ENCODE results near the gene HMGN1. TPM values are rescaled to one million over a fixed set of nuclear protein-coding genes. Genes with fewer than 3 reads are reported as not detected.

HMGN1 gene
- total RNA-seq, 1 experiment from 2014 or later = 516 TPM

DNA sequence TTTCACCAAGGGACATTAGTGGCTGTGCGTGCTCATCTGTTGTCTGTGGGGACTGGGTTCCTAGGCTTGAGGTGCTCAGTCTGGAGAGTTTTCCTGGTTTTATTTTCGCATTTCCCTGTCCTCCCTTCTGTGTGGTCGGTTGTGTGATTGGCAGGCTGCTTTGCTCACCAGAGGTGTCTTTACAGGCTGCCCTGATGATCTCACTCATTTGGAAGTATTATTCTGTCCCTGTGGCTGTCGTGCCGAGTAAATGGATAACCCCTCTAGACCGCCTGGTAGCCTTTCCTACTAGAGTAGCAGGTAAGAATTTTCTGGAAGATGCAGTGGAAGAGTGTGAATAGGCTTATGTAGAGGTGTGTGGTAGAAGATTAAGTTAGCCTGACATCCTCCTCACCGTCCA, 44.1 kb upstream of the HMGN1 start:
- H3K14ac ChIP-seq (ENCODE audit: insufficient read depth, low read length) = no peak overlapping the region
- no peak overlapping the region for H2BK12ac ChIP-seq (ENCODE audit: insufficient read length, low read depth, low read length)
- no peaks in the 10 kb centered on the region for H3K27me3 ChIP-seq (ENCODE audit: insufficient read depth, low read length)
- peak overlapping the region in 2 of 3 experiments; percentile 2 to 30; a peak in 2 of 7 replicates for H3K27ac Mint-ChIP-seq
- H2BK5ac ChIP-seq (ENCODE audit: insufficient read length, low read length) = no peak overlapping the region
- no peak overlapping the region for H3K4me3 Mint-ChIP-seq
- no peak overlapping the region for H3K4ac ChIP-seq (ENCODE audit: low read depth, low read length)
- WGBS (ENCODE audit: extremely low coverage, insufficient read length, low lambda C conversion rate) = no CpG with 5 or more reads among the region's 7 CpGs
- no peak overlapping the region for H3T11ph ChIP-seq (ENCODE audit: low read length)
- no peaks in the 10 kb centered on the region for H3K4me1 ChIP-seq (ENCODE audit: insufficient read depth, low read length)
- H2AFZ ChIP-seq (ENCODE audit: low read length) = no peak overlapping the region
- no peak overlapping the region for H3K56ac ChIP-seq (ENCODE audit: insufficient read length, low read depth, low read length)
- H4K91ac ChIP-seq (ENCODE audit: insufficient read length, low read depth, low read length) = no peak overlapping the region
- H3K79me1 ChIP-seq (ENCODE audit: insufficient read depth, low read depth, low read length, poor library complexity, severe bottlenecking) = no peaks in the 10 kb centered on the region
- H4K20me1 ChIP-seq (ENCODE audit: control insufficient read depth, insufficient read depth, insufficient read length) = no peaks in the 10 kb centered on the region
- H3K23ac ChIP-seq (ENCODE audit: insufficient read length, low read depth, low read length) = no peak overlapping the region
- no peak overlapping the region for H3K18ac ChIP-seq (ENCODE audit: insufficient read length, low read depth, low read length)
- H3K9ac ChIP-seq (ENCODE audit: extremely low read depth, insufficient read length, low read length) = no peak overlapping the region
- no peaks in the 10 kb centered on the region for H3K79me2 ChIP-seq (ENCODE audit: insufficient read depth, low read length)
- no peak overlapping the region for H4K8ac ChIP-seq (replicated peaks; ENCODE audit: insufficient read length, low read depth, low read length)
- no peaks in the 10 kb centered on the region for H3K9me3 Mint-ChIP-seq
- H3K36me3 Mint-ChIP-seq (ENCODE audit: insufficient read depth in 1 of 3, low read depth in 3 of 3) = peaks cover 27 to 57% (median 50%) of the 10 kb centered on the region in 3 experiments; a peak in 6 of 7 replicates
- no peak overlapping the region for H2AK5ac ChIP-seq (ENCODE audit: insufficient read length, low read length)
- no peak overlapping the region for H3K27ac ChIP-seq (ENCODE audit: insufficient read length, low read depth, low read length)
- no peaks in the 10 kb centered on the region for H3K9me3 ChIP-seq (ENCODE audit: control insufficient read depth, low read depth, low read length)
- TF ChIP-seq, protein P1, sequence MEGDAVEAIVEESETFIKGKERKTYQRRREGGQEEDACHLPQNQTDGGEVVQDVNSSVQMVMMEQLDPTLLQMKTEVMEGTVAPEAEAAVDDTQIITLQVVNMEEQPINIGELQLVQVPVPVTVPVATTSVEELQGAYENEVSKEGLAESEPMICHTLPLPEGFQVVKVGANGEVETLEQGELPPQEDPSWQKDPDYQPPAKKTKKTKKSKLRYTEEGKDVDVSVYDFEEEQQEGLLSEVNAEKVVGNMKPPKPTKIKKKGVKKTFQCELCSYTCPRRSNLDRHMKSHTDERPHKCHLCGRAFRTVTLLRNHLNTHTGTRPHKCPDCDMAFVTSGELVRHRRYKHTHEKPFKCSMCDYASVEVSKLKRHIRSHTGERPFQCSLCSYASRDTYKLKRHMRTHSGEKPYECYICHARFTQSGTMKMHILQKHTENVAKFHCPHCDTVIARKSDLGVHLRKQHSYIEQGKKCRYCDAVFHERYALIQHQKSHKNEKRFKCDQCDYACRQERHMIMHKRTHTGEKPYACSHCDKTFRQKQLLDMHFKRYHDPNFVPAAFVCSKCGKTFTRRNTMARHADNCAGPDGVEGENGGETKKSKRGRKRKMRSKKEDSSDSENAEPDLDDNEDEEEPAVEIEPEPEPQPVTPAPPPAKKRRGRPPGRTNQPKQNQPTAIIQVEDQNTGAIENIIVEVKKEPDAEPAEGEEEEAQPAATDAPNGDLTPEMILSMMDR (conservative IDR thresholded peaks at IDR 0.05) = no peak
- no peaks in the 10 kb centered on the region for H3K23me2 ChIP-seq (ENCODE audit: insufficient read length, low read depth, low read length, poor library complexity, severe bottlenecking)
- H2BK120ac ChIP-seq (ENCODE audit: low read depth, low read length, poor library complexity, severe bottlenecking) = no peak overlapping the region
- no peak overlapping the region for H4K5ac ChIP-seq (ENCODE audit: insufficient read length, low read depth, low read length)
- no peaks in the 10 kb centered on the region for H3K27me3 Mint-ChIP-seq (ENCODE audit: low read depth)
- DNase-seq = no peak
- no peak overlapping the region for H2BK15ac ChIP-seq (ENCODE audit: low read depth, low read length)
- peaks cover 25 to 33% of the 10 kb centered on the region in 2 experiments for H3K4me1 Mint-ChIP-seq
- no peak overlapping the region for H3K4me2 ChIP-seq (ENCODE audit: insufficient read depth, insufficient read length, low read length)
- H2BK20ac ChIP-seq (ENCODE audit: low read depth, low read length, poor library complexity, severe bottlenecking) = no peak overlapping the region

Measured in H9 (cell line).